Measurements from ENCODE around the gene PLEKHH2. TPM values are rescaled to one million over a fixed set of nuclear protein-coding genes. Genes with fewer than 3 reads are reported as not detected.
"Not testable (repeated sequence)": the region's sequence is repeated elsewhere in the genome, so short reads cannot be mapped to it uniquely, and the experiment has no call there.

The PLEKHH2 gene
- total RNA-seq, 1 donor from 2014 or later = 9.8 TPM

DNA sequence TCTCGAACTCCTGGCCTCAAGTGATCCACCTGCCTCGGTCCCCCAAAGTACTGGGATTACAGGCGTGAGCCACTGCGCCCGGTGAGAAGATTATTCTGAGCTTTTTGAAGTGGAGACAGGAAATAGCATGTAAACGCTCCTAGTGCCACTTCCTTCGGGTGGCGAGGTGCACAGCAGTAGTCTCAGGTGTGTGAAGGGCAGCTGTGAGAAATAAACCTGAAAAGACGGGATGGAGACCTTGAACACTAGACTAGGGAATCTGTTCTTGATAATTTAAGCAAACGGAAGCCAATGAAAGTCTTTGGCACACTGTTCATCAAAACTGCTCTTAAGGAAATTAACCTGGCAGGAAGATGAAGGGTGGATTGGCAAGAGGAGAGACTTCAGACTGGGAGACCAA is 439 bp upstream of the PLEKHH2 start:
- DNase-seq (ENCODE audit: low spot score) = no peak

GRCh38 chr2:43642363-43642762 is 5.3 kb downstream of the PLEKHH2 start:
- DNase-seq (ENCODE audit: low spot score) = no peak

DNA sequence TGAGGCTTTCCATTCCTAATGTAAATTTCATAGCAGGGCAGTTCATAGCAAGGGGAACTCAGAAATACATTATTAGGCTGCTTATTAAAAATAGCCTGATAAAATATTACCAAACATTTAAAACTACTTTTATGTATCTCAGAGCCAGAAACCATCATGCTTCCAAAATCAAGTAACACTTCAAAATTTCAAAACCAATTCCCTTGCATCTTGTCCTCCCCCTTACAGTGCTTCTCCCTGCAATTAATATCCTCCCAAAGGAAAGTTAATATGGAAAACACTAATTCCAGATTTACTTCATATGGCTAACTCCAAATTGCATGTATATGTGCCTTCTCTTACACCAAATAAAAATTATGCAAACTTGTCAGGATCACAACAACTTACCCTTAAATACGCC is 6.6 kb downstream of the PLEKHH2 start:
- no peak for DNase-seq (ENCODE audit: low spot score)

- no peak for DNase-seq (ENCODE audit: low spot score)
Observed at GRCh38 chr2:43648994-43649701, 12.1 kb downstream of the PLEKHH2 start.

DNA sequence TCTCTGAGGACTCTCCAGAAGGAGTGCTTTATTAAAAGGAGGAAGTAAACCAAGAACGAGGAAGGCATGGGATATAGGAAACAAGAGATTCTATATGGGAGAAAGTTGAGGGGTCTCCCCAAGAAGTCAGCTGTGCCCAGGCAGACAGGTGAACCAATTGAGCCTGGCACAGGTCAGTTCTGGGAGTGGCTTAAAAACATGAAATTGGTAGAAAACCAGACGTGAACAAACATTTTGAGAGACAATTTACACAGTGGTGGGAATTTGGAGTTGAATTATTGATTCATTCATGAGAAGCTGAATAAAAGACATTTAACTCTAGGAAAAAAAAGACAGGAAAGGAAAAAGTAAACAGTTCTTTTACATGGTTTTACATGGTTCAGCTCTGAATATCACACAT is 16.4 kb downstream of the PLEKHH2 start:
- DNase-seq (ENCODE audit: low spot score) = no peak

DNA sequence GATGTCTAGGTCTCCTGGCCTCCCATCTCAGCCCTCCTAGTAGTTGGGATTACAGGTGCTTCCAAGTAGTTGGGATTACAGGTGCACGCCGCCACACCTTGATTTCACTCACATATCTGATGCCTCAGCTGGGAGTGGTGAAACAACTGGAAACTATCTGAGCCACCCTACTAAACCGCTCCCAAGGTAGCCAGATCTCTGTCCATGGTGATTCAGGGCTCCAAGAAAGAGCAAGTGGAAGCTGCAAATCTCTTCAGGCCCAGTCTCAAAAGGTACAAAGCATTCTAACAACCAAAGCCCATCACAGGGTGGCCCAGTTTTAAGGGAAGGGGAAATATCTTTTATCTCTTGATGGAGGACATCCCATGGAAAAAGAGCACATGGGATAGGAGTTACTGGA is 20.2 kb downstream of the PLEKHH2 start:
- no peak for DNase-seq (ENCODE audit: low spot score)

GRCh38 chr2:43675646-43676321 is 38.7 kb downstream of the PLEKHH2 start:
- DNase-seq (ENCODE audit: low spot score) = no peak

DNA sequence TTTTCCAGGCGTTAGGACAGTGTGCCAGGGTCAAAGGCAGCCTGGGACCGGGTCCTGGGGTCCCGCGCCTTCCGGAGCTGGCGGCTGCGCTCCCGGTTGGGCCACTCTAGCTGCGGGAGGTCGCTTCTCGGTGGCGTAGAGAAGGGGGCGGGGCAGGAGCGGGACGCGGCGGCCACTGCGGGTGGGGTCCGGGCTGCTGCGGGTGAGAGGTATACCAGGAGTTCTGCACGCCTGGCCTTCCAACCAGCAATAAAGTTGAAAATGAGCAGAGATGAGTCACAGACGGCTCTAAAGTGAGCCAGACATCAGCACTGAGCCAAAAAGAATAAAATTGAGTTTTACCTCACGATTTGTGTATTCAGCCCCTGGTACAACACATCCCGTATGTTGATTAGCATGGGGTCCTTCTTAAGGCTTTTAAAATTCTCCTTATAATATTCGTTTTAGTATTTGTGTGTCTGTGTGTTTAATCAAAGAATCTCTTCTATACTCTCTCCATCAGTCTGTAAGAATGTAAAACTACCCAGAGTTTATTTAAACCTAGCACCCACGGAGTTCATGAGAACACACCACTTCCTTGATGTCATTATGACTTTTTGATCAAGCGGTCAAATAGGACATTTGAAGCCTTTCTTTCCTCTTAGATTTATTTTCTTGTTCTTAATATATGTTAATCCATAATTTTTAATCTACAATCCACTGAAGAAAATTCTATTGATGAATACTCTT is 39.4 kb downstream of the PLEKHH2 start, which contains the start of gene C1GALT1C1L:
Gene C1GALT1C1L, minus strand, starts transcription at position 108 of the 729 bp plus-strand sequence. Its CDS starts 107 bp downstream, at position 1.
- DNase-seq (ENCODE audit: low spot score) = peak; percentile 65

DNA sequence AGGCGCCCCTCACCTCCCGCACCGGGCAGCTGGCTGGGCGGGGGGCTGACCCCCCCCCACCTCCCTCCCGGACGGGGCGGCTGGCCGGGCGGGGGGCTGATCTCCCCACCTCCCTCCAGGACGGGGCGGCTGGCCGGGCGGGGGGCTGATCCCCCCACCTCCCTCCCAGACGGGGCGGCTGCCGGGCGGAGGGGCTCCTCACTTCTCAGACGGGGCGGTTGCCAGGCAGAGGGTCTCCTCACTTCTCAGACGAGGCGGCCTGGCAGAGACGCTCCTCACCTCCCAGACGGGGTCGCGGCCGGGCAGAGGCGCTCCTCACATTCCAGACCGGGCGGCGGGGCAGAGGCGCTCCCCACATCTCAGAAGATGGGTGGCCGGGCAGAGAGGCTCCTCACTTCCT is 40.7 kb downstream of the PLEKHH2 start:
- DNase-seq (ENCODE audit: low spot score) = not testable (repeated sequence)

DNA sequence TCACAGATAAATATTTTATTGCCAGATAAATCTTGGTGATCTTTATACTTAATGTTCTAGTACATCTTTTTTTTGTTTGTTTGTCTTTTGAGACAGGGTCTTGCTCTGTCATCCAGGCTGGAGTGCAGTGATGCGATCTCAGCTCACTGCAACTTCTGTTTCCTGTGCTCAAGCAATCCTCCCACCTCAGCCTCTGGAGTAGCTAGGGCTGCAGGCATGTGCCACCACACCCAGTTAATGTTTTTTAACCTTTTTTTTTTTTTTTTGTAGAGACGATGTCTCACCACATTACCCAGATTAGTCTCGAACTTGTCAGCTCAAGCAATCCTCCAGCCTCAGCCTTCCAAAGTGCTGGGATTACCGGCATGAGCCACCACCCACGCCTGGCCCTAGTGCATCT is 48.3 kb downstream of the PLEKHH2 start:
- DNase-seq (ENCODE audit: low spot score) = no peak

DNA sequence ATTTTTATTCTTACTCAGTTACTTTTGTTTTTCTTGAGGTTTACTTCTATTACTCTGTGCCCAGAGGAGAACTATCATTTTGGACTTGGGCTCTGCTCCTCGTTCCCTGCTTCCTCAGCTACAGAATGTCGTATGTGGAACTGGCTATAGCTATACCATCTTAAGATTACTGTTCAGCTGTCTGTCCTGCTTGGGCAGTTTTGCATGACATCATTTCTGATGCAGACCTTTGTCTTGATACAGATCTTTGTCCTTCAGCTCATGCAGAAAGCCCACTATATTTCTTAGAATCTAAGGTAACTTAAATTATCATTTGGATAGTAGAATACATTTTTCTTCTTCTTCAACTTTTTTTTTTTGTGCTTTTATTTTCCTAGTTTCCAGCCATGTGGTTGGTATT is 52.9 kb downstream of the PLEKHH2 start:
- DNase-seq (ENCODE audit: low spot score) = no peak

GRCh38 chr2:43692428-43692994 is 55.5 kb downstream of the PLEKHH2 start:
- DNase-seq (ENCODE audit: low spot score) = no peak

GRCh38 chr2:43698140-43698539 is 61.1 kb downstream of the PLEKHH2 start:
- not testable (repeated sequence) for DNase-seq (ENCODE audit: low spot score)

DNA sequence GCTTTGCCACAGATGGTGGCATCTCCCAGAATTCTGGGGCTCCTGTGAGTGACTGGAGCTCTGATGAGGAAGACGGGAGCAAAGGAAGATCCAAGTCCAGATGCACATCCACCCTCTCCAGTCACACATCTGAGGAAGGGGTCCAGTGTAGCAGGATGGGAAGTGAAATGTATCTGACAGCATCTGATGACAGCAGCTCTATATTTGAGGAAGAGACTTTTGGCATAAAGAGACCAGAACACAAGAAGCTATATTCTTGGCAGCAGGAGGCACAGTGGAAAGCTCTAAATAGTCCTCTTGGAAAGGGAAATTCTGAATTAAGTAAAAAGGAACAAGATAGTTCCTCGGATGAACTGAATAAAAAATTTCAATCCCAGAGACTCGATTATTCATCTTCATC is 62.7 kb downstream of the PLEKHH2 start:
- DNase-seq (ENCODE audit: low spot score) = no peak

DNA sequence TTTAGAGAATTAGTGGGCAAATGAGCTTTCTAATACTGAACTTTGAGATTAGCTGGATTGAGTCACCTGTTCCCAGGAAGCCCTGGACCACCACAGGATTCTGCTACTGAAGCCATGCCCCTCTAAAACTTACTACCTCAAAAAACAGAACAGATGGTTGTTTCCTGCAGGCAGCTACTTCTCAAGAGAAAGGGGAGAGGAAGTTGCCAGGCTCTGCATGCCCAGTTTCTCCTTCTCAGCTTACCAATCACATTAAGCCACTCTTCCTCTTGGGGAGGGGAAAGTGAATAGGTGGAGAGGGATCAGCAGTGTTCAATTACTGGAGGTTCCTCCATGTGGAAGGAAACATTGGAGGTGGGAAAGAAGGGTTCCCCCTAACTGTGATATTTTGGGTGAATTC is 64.1 kb downstream of the PLEKHH2 start:
- no peak for DNase-seq (ENCODE audit: low spot score)

DNA sequence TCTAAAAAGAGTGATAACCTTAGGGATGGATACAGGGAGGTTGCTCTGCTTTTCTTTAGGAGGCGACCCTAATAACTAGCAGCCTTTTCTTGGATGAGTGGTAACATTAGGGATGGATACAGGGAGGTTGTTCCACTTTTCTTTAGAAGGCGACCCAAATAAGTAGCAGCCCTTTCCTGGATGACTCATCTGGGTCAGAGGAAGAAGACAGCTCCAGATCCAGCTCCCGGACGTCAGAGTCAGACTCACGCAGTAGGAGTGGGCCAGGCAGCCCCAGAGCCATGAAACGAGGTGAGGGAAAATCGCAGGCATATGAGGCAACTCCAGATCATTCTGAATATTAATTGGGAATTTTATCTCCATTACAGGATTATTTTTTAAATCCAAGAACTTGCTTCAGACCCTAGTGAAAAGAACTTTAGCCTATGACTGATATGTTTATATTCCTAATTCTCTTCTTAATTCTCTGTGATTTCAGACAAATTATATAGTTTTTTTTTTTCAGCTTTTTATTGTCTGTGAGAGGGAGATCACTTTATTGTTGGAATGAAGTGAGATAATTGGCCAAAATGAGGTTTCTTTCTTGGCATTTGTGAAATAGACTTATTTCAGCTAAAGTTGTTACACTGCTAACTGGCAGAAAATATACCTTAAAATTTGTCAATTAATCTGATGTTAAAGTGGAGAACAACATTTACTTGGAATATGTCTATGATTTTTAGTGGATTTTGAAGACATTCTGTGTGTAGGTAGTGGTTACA is 70.4 kb downstream of the PLEKHH2 start:
- peak; percentile 47 for DNase-seq (ENCODE audit: low spot score)

DNA sequence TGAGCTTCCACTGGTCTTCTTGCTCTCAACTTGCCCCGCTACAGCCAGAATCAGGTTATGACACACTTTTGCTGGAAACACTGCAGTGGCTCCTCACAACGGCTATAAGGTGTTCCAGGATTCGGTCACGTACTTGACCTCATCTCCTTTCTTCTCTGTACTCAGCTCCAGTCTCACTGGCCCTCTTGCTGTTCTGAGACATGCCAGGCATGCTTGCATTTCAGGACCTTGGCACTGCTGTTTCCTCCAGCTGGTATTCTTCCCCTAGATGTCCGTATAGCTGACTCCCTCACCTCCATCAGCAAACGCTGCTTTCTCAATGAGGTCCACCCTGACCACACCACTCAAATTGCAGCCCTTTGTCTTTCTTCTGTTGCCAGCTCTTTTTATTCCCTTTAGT is 71.1 kb downstream of the PLEKHH2 start:
- DNase-seq (ENCODE audit: low spot score) = no peak

- no peak for DNase-seq (ENCODE audit: low spot score)
Observed at GRCh38 chr2:43708891-43709290, 71.8 kb downstream of the PLEKHH2 start.

DNA sequence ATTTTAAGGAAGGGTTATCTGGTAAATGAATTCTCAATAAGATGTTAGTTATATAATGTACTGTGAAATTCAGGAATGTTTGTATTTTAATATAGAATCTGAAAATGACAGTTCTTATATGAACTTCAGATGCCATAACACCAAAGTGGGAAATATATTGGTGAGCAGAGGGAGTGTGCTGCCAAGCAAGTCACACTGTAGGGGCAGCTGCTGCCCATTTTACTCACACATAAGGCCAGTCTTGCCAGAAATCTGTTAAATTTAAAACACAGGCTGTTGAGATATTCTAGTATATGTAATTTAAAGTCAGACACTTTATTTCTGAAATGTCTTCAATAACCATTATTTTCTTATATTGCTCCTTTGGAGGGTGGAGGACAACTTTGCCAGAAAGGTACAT is 73.8 kb downstream of the PLEKHH2 start:
- no peak for DNase-seq (ENCODE audit: low spot score)

DNA sequence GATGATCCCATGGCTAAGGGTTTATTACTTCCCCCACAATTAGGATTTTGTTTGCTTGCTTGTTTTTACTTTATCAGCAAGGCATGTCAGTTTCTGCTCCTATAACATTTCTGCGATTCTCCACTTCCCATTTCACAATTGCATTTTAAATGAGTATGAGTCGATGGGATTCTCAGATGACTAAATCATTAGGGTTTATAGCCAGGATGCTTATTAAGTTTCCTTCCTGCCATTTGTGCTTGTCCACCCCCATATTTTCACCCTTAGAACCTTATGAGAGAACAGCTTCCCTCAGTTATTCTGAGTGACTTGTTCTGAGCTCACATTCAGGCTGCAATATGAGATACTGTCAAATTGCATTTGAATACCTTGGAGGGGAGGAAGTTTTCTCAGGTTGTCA is 77.1 kb downstream of the PLEKHH2 start:
- no peak for DNase-seq (ENCODE audit: low spot score)

DNA sequence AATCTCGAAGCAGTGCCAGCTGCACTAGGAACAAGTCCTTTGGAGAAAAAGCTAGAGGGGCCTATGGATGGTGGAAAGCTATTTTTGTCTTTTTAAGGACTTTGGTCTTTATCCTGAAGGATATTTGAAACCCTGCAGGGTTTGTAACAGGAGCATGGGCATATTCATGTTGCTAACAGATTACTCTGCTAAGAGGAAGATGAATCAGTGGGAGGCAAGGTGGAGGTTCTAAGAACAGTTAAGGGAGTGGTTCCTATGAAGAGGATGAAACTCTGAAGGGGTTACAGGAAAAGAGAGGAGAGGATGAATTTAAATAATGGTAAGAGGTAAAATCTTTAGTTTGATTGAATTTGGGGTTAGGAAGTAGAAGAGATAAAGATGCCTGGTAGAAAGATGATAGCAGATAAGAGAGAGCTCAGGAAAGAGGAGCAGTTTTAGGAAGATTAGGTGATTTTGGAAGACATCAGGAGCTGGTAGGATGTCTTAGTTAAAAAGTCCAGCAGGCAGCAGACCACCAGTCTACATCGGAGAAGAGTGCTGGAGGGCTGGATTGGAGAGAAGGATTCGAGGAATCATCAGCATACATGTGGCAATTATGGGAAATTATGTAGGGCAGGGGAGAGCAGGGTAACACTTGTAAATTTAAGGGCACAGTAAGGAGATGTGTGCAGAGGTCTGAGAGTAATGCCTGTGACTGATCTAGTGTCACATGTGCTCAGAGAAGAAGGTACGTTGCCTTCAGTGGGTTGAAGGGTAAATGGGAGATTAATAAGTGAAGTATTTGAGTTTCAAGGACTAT is 78.4 kb downstream of the PLEKHH2 start:
- DNase-seq (ENCODE audit: low spot score) = no peak

All from ureter (tissue), 1 donor.